ENCODE data around the gene DMBT1.

Gene DMBT1

DNA sequence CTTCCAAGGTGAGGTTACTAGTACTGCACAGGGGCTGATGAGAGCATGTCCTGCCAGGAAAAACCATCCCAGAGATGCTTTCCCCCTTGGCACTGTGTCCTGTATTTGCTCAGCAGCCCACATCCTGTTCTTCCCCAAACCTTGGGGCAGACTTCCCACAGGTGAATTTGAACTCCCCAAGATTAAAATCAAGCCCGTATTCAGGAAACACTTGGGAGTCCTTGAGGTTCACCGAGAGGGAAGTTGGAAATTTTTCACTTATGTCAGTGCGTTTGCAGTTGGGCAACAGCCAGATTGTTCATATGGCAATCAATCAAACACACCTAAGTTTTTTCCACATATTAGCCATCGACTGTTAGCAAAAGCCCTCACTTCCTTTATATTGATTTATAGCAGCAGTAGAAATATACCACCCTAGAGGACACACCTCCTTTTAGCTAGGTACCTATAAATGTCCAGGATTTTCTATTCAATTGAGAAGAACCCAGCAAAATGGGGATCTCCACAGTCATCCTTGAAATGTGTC, at the start of gene DMBT1:
DMBT1 (plus strand) TSS at position 476 of the 526 bp plus-strand sequence; CDS start at position 493, 17 bp downstream.
- DNase-seq: no peak

DNA sequence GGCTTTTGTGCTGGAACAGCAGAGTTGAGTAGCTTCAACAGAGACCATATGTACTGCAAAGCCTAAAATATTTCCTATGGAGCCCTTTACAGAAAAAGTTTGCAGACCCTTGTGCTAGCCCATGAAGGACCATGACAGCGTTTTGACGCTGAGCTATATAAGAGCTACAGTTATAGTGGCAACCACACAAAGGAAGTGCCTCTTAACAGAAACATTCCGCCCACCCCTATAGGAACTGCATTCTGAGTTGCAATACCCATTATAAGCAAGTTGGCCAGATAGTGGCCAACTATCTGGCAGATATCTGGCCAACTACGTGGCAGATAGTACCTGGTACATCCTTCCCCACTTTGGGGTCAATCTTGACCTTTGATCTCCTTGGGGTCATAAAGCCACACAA, 47.5 kb upstream of the DMBT1 start:
- DNase-seq: no peak

DNA sequence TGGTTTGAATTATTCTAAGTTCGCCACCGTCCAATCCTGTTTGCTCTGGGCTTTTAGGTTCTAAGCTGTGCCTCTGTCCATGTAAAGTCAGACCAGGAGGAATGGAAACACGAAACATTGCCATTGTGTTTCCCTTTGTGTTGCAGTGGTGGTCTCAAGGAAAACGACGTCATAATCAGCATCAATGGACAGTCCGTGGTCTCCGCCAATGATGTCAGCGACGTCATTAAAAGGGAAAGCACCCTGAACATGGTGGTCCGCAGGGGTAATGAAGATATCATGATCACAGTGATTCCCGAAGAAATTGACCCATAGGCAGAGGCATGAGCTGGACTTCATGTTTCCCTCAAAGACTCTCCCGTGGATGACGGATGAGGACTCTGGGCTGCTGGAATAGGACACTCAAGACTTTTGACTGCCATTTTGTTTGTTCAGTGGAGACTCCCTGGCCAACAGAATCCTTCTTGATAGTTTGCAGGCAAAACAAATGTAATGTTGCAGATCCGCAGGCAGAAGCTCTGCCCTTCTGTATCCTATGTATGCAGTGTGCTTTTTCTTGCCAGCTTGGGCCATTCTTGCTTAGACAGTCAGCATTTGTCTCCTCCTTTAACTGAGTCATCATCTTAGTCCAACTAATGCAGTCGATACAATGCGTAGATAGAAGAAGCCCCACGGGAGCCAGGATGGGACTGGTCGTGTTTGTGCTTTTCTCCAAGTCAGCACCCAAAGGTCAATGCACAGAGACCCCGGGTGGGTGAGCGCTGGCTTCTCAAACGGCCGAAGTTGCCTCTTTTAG, 46.3 kb upstream of the DMBT1 start:
- DNase-seq: no peak

DNA sequence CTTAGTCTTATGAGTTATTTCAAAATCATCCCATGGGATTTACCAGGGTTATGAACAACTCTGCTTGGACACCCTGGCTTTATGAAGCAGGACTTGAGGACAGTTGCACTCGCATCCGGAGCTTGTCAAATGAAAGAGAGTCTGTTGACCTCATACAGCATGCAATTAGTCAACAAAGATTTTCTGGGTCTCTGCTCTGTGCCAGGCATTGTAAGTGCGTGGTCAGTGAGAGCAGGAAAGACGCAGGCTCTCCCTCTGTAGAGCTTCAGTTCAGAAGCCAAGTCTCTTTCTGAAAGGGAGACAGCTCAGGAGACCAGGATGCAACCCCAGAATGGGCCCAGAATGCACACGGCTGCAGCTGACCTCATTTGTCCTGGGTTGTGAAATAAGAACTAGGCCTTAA, 45.5 kb upstream of the DMBT1 start:
- DNase-seq: no peak

DNA sequence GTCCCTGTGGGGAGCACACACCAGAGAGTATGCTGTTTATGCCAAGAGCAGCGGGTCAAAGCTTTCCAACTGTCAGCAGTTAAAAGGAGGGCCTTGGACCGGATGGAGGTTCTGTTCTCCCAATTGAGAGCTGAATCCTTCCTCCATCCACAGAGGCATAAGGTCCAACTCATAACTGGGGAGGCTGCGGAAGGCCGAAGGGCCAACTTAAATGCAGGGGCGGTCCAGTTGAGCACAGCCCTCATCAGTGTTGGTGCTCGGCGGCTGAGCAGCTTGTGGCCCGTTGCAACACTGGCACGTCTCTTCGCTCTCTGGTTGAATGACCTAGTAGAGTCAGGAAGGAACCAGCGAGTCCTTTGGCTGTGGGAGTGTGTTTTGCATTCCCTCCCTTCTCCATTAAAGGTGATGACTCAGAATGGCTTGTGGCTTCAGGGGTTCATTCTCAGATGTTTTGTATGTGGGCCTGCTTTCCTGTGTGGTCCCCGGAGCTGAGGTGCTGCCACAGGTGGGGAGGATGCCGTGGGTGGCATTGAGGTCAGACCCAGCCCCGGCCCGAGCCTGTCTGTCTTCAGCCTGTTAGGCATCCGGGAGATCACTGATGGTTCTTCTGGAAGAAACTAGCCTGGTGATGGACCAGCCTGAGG, 44.8 kb upstream of the DMBT1 start:
- DNase-seq: peak; percentile 61

DNA sequence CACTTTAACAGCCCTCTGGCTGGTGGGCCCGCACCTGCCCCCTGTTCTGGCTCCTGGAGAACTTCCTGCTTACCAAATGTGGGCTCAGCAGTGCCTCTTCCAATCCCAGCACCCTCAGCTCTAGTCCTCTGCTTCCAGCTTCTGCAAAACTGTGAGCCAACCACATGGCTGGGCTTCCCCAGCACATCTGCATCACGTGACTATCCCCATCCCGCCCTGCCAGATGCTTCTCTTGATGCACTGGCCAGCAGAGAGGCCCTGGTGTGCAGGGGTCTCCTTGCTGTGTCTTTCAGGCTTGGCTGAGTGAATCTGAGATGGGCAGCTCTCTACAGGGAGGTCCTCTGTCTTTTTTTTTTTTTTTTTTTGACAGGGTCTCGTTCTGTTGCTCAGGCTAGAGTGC, 43.8 kb upstream of the DMBT1 start:
- DNase-seq: no peak

DNA sequence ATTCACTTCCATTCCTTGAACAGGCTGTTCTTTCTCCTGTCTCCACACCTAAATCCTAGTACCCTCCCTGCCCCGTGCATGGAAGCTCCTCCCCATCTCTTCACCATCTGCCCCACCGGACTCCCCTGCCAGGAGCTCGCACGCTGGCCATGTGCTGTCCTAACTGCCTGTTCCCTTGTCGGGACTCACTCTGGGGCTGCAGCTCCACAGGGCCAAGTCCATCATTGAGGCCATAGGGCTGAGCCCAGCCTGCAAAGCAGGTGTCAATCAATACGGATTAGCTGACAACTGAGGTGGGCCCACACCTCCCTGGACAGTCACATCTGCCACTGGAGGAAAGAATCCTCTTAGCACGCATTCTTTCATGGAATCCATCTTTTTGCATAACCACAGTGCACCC, 41.4 kb upstream of the DMBT1 start:
- DNase-seq: no peak

DNA sequence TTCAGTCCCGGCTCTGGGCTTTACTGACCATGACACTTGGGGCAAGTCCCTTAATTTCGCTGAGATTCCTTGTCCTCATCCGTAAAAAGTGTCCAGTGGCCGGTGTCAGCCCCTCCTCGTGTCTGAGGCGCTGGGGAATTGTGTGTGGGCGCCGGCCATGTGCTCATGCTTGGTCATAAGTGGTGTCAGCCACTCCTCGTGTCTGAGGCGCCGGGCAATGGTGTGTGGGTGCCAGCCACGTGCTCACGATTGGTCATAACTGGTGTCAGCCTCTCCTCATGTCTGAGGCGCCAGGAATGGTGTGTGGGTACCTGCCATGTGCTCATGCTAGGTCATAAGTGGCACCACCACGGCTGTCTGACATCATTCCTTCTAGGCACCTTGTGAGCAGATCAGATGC, 40.7 kb upstream of the DMBT1 start:
- DNase-seq: no peak

DNA sequence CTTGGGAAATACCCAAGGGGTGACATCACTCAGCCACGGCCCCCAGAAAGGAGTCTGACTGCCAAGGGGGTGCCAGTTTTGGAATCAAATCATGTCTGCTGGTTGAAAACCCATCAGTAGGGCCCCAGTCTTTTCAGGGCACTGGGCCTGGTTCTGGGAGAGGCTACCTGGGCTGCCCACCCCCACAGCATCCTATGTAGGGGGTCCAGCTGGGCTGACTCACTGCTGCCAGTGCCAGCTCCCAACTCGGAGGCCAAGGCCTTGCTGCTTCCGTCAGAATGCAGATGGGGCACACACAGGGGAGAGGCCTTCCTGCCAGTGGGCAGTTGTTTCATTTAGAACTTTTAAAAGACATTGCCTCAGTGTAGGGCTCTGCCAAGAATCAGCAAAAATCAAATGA, 39.5 kb upstream of the DMBT1 start:
- no peak for DNase-seq

DNA sequence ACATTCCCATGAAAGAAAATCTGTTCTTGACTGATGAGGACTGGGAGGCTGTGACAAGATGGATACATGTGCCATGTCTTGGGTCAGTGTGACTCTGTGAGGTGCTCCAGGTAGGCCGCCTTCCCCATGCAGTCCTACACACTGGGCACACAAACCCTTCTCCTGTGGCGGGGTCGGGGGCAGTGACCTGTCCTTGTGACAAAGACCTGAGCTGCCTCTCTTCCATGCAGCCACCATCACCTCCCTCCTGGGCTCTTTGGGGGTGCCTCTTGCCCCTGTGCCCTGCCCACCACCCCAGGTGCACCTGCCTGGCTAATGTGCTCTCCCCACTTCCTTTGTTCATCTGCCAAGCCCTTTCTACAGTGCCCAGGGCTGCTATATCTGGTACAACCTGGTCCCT, 35.7 kb upstream of the DMBT1 start:
- no peak for DNase-seq

DNA sequence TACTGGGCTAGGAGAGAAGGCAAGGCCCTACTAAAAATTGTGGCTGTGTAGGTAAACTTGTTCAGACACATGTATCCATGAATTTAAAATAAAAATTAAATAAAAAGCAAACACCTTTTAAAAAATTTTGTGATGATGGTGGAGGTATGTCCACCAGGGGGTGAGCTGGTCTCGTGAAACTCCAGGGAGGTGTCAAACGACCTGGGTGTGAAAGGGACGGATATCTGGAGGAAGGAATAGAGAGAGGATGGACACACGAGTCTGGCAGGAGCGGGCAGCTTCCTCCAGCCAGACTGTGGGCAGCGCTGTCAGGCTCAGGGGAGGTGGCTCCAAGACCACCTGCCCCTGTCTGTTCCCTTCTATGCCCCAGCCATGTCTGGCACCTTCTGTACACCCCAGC, 34.8 kb upstream of the DMBT1 start:
- no peak for DNase-seq

DNA sequence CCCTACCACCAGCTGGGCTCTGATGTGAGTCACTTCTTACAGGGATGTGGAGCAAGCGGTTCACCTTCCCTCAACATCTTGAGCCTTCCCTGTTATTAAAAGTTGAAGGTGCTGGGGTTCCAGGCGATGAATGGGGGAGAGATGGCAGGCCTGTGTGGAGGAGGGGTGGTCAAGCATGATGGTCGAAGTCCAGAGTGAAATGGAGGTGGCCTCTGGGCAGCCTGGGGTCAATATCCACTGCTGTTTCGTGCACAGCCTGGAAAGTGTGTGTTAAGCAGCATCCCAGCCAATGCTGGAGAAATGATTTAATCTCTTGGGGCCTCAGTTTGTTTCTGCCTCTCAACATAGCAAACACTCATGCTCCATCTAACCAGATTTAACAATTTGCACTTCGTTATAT, 33.7 kb upstream of the DMBT1 start:
- no peak for DNase-seq

DNA sequence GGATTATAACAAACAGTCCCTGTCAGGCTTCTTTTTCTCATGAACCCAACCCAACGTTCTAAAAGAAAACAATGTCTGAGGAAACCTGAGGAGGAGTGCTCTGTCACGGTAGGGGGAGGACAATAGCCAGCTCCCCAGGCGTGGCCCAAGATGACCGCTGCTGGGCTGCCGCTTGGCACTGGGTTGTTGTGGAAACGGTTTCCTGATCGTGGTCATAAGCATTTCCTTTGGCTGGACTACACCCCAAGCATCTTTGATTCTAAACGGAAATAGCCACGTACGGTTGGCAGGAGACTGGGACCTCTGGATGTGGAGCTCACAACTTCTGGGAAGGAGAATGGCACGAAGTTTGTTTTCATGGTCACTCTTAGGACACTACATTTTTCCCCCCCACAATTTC, 30.4 kb upstream of the DMBT1 start:
- DNase-seq: no peak

DNA sequence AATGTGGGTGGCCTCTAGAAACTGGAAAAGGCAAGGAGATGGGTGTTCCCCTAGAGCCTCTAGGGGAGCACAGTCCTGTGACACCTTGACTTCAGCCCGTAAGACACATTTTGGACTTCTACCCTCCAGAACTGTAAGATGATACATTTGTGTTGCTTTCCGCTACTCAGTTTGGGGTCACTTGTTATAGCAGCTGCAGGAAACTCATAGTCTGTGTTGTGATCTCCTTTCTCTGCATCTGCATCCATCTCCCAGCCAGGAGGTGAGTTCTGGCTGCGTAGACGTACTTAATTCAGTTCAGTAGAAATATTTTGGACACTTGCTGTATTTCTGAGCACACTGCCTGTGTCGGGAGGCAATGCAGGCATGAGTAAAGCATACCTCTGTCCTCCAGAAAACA, 29.3 kb upstream of the DMBT1 start:
- DNase-seq: no peak

DNA sequence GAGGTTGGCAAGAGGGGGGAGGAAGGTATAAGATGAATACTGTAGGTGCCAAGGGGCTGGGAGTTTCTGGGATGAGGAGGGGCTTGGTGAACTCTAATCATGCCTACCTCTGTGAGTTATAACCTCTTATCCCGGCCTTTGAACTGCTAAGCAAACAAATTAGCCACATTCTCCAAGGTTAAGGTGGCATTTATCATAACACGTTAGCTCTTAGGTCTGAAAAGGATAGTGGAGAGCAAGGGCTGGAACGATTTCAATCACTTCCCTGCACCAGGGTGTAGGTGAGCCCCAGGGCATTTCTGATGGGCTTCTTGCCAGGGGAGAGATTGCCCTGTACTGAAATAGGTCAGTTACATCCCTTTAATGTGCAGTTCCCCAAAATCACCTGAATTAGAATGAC, 28.6 kb upstream of the DMBT1 start:
- DNase-seq: no peak

DNA sequence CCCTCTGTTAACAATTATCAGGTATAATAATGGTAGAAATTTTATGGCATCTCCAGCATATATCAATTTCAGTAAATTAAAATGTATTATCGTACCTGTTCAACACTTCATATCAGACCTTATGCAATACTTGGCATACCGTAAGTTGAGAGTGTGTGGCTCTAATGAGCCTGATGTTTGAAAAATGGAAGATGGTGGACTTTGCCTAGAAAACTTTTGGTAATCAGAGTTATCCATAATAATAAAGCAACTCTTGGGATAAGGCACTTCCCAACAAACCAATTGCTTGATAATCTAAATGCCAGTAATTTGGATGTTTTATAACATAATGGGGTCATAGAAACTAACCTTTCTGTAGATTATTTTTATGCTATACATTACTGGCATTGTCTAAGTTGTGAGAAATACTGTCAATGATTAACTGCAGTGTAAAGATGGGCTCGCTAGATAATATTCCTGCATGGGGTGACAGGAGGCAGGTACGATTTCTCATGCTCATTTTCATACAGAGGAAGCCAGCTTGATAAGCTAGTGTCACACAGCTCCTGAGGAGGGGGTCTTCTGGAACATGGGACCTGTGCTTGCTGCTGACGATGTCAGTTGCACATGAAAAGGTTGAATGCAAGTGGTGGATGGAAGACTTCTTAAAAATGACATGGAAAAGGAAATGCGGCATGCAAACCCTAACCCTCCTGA, 27.8 kb upstream of the DMBT1 start:
- DNase-seq: no peak

DNA sequence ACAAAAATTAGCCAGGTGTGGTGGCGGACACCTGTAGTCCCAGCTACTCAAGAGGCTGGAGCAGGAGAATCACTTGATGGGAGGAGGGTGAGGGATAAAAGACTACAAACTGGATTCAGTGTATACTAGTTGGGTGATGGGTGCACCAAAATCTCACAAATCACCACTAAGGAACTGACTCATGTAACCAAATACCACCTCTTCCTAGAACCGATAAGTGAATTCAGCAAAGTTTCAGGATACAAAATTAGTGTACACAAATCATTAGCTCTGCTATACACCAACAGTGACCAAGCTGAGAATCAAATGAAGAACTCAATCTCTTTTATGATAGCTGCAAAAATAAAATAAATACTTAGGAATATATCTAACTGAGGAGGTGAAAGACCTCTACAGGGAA, 23.0 kb upstream of the DMBT1 start:
- DNase-seq: peak; percentile 25

DNA sequence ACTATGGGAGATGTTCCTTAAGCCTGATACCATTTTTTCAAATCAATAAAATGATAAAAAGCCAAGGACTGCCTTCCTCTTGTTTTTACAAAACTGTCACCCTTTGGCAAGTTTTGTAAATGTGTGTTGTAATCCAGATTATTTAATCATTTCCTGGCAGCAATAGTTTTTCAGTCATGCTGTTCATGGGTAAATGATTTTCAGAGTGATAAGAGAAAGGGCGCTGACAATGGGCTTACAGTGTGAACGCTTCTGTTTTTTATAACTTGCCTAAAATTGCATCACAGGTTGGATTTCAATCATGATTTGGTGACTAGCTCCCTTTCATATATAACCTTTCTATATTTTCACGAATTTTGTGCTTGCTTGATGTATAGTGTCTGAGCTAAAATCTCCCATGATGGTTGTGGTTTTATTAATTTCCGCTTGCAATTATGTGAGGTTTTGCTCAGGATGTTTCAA, 19.0 kb upstream of the DMBT1 start:
- DNase-seq: peak; percentile 35

DNA sequence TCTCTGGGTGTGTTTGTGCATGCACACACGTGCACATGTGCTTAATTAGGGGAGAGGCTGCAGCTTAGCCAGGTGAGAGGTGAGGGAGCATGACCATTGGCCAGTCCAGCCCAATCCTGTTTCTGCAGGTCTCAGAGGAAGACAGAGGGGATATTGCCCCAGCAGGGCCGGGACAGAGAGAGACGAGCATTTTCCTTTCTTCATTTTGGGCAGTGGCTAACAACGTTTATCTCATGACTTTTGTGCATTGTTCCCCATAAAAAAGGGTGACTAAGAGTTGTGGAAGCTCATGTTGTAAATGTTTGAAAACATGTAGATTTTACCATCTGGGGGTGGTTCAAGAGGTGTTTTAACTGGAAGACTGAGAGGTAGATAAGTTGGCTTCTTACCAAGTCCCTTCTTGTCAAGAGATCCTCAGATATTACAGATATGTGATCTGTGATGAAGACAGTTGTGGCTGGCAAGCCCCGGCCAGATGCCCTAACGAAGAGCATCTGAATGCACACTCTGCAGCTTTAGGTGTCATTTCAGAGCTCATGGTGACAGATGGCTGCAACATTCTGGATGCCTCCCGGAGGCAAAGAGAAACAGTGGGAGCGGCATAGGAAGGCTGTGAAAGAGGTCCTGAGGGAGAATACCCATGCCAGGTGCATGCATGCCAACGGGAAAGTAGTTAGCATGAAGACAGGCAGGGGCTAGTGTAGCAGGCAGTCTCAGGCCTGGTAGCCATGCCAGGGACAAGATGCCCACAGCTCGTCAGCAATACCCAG, 16.7 kb upstream of the DMBT1 start:
- DNase-seq: no peak

DNA sequence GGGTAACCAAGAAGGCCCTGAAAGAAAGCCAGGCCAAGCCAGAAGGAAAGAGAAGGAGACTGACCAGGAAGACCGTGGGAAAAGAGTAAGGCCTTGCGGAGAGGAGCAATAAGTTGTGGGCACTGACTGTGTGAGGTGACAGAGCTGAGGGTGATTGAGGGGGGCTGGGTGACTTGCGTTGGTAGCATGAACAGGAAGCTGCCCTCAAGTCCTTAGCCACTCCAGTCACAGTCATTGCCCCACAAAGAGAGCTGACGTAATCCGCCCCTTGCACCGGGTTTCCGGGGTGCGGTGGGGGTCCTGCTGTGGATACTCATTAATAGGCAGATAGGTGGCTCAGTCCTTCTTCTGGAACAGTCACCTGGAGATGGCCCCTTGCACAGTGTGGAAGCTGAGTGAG, 16.1 kb upstream of the DMBT1 start:
- DNase-seq: no peak

DNA sequence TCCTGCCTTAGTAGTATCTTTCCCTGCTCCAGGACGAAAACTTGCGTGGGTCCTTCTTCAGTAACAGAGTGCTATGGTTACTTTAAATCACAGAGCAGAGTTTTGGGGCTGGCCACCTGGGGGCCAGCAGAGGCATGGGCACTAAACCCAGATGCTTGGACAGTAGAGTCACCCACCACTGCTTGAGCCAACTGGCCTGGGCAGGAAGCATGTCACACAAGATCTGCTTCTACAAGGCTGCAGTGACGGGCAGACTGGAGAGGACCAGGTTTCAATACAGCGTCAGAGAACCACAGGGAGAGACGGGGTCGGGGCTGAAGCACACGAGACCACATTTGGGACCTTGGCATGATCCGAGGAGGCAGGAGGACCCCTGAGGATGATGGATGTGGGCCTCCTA, 14.3 kb upstream of the DMBT1 start:
- DNase-seq: no peak

DNA sequence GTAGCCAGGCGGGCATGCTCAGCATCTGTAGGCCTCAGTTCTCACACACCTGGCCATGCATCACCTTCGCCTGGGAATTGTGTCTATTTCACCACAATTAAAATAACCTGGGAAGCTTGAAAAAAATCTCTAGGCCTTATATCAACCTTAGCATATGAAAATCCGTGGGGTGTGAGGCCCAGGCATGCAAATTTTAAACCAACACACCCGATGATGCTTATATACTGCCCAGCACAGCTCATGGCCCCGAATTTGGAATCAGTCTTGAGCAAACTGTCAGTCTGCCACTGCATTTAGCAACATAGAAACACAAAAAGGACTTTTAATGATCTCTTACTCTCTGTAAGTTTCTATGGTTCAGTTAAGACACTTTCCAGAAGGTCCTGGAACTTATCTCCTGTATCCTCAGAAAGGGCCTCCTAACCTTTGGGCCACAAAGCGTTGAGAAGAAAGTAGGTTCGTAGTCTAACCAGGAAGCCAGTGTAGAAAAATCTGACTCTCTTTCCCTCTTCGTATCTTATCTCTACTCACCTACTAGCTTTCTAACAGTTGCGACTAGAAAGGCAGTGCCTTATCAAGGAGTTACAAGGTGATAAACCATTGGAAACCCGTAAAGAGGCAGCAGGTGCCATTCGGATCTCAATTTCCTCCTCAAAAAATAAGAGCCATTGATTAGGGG, 12.0 kb upstream of the DMBT1 start:
- no peak for DNase-seq
